Mesothelial cell of epicardium (in vitro differentiated cells): Measurements from ENCODE around the gene ZNF292. TPM values are rescaled to one million over a fixed set of nuclear protein-coding genes. Genes with fewer than 3 reads are reported as not detected.

ENCODE experiments used
- DNase-seq, 2 experiments: peaks; one replicate each; pipeline ENCODE4 v3.0.0; 2021; ENCODE audit warnings: low spot score in 2 of 2; ENCODE audit not compliant: unreplicated experiment in 2 of 2
- H3K27ac Mint-ChIP-seq: 2 replicates; pipeline ENCODE4 v1.8.0; 2021; ENCODE audit warnings: mixed read lengths
- H3K27me3 Mint-ChIP-seq: 2 replicates; pipeline ENCODE4 v1.8.0; 2021; ENCODE audit warnings: low read depth, mixed read lengths
- H3K36me3 Mint-ChIP-seq: 2 replicates; pipeline ENCODE4 v1.8.0; 2021; ENCODE audit warnings: mixed read lengths
- H3K4me1 Mint-ChIP-seq: 2 replicates; pipeline ENCODE4 v1.8.0; 2021; ENCODE audit warnings: mixed read lengths
- H3K4me3 Mint-ChIP-seq: 2 replicates; pipeline ENCODE4 v1.8.0; 2021; ENCODE audit warnings: mild to moderate bottlenecking, moderate library complexity, mixed read lengths
- H3K9me3 Mint-ChIP-seq: 2 replicates; pipeline ENCODE4 v1.8.0; 2021; ENCODE audit warnings: mixed read lengths
- total RNA-seq: library from RNA; stranded (reverse); gene quantifications from 3 replicates; pipeline ENCODE4 v1.2.1, GENCODE V29; 2021
- TF ChIP-seq, protein P1 (sequence below): fragments of 200-600 bp; sonication (generic); IDR thresholded peaks from one replicate; pipeline ENCODE4 v1.5.0; 2021; ENCODE audit warnings: antibody characterized with exemption; ENCODE audit not compliant: unreplicated experiment

Gene ZNF292
- total RNA-seq, 1 donor from 2014 or later, result 108 TPM

GRCh38 chr6:87213364-87213763, 58.0 kb downstream of the ZNF292 start:
- no peak for DNase-seq
- Mint-ChIP-seq H3K4me1 (peaks cover 21% of the 10 kb centered on the region), H3K9me3 (no peaks in the 10 kb centered on the region), H3K27ac (peak overlapping the region; percentile 40), H3K27me3 (no peaks in the 10 kb centered on the region), H3K36me3 (peaks cover 12% of the 10 kb centered on the region), H3K4me3 (no peak overlapping the region)
- TF ChIP-seq, protein P1, sequence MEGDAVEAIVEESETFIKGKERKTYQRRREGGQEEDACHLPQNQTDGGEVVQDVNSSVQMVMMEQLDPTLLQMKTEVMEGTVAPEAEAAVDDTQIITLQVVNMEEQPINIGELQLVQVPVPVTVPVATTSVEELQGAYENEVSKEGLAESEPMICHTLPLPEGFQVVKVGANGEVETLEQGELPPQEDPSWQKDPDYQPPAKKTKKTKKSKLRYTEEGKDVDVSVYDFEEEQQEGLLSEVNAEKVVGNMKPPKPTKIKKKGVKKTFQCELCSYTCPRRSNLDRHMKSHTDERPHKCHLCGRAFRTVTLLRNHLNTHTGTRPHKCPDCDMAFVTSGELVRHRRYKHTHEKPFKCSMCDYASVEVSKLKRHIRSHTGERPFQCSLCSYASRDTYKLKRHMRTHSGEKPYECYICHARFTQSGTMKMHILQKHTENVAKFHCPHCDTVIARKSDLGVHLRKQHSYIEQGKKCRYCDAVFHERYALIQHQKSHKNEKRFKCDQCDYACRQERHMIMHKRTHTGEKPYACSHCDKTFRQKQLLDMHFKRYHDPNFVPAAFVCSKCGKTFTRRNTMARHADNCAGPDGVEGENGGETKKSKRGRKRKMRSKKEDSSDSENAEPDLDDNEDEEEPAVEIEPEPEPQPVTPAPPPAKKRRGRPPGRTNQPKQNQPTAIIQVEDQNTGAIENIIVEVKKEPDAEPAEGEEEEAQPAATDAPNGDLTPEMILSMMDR, result no peak

- peaks cover 16% of the 10 kb centered on the region for H3K36me3 Mint-ChIP-seq
- H3K27ac Mint-ChIP-seq, result peak overlapping the region; percentile 18
- H3K4me1 Mint-ChIP-seq, result peaks cover 14% of the 10 kb centered on the region
- H3K4me3 Mint-ChIP-seq, result no peak overlapping the region
- TF ChIP-seq, protein P1, result no peak
- no peaks in the 10 kb centered on the region for H3K9me3 Mint-ChIP-seq
- DNase-seq, result no peak
- no peaks in the 10 kb centered on the region for H3K27me3 Mint-ChIP-seq
These were observed 59.5 kb downstream of the ZNF292 start for GRCh38 chr6:87214831-87215230.

DNA sequence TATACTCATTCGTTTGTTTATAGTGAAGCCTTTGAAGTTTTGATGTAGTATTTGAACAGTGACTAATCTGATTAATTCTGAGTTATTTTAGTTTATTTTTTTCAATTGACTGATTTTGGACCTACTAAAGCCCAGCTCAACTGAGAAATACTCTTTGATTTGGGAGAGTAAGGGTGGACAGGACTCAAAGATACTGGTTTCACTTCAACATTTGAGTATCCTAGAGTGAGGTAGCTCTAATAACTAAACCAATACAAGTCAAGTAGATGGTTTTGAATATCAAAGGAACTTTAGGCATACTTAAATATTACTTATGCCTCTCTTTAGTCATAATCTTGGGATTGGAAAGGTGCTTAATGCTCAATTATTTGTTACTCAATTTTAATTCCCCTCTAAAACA, 65.6 kb downstream of the ZNF292 start:
- H3K27ac Mint-ChIP-seq, result no peak overlapping the region
- TF ChIP-seq, protein P1, result no peak
- no peaks in the 10 kb centered on the region for H3K4me1 Mint-ChIP-seq
- H3K36me3 Mint-ChIP-seq, result peaks cover 53% of the 10 kb centered on the region
- H3K4me3 Mint-ChIP-seq, result no peak overlapping the region
- peaks cover 15% of the 10 kb centered on the region for H3K9me3 Mint-ChIP-seq
- no peak for DNase-seq
- no peaks in the 10 kb centered on the region for H3K27me3 Mint-ChIP-seq

DNA sequence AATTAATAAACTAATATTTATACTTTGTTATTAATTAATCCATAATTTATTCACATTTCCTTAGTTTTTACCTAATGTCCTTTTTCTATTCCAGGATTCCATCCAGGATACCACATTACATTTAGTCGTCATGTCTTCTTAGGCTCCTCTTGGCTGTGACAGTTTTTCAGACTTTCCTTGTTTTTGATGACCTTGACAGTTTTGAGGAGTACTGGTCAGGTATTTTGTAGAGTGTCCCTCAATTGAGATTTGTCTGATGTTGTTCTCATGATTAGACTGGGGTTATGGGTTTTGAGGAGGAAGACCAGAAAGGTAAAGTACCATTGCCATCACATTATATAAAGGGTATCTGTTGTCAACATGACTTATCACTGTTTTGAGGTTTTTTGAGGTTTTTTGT, 67.3 kb downstream of the ZNF292 start:
- H3K36me3 Mint-ChIP-seq, result peaks cover 58% of the 10 kb centered on the region
- H3K4me3 Mint-ChIP-seq, result no peak overlapping the region
- H3K27me3 Mint-ChIP-seq, result no peaks in the 10 kb centered on the region
- peaks cover 15% of the 10 kb centered on the region for H3K9me3 Mint-ChIP-seq
- no peak for DNase-seq
- H3K27ac Mint-ChIP-seq, result no peak overlapping the region
- TF ChIP-seq, protein P1, result no peak
- no peaks in the 10 kb centered on the region for H3K4me1 Mint-ChIP-seq

DNA sequence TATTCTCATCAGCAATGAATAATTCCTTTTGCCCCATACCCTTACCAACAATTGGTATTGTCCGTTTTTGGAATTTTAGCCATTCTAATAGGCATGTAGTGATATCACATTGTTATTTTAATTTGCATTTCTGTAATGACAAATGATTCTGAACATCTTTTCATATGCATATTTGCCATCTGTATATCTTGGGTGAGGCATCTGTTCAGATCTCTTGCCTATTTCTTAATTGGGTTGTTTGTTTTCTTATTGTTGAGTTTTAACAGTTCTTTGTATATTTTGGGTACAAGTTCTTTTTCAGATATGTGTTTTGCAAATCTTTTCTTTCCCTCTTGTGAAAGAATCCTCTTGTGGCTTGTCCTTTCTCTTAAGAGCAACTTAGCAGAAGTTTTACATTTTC, 69.6 kb downstream of the ZNF292 start:
- H3K9me3 Mint-ChIP-seq, result peaks cover 21% of the 10 kb centered on the region
- H3K4me3 Mint-ChIP-seq, result no peak overlapping the region
- TF ChIP-seq, protein P1, result no peak
- peaks cover 71% of the 10 kb centered on the region for H3K36me3 Mint-ChIP-seq
- peak overlapping the region; percentile 71 for H3K27ac Mint-ChIP-seq
- DNase-seq, result no peak
- no peaks in the 10 kb centered on the region for H3K4me1 Mint-ChIP-seq
- no peaks in the 10 kb centered on the region for H3K27me3 Mint-ChIP-seq

GRCh38 chr6:87225511-87225910, 70.1 kb downstream of the ZNF292 start:
- Mint-ChIP-seq H3K27ac (no peak overlapping the region), H3K36me3 (peaks cover 70% of the 10 kb centered on the region), H3K9me3 (peaks cover 21% of the 10 kb centered on the region), H3K27me3 (no peaks in the 10 kb centered on the region), H3K4me1 (no peaks in the 10 kb centered on the region), H3K4me3 (no peak overlapping the region)
- TF ChIP-seq, protein P1, result no peak
- DNase-seq, result no peak
